GM19239 (cell line): ENCODE measurements around the gene F8.
"Not testable (repeated sequence)": the region's sequence is repeated elsewhere in the genome, so short reads cannot be mapped to it uniquely, and the experiment has no call there.

ENCODE experiments used
- DNase-seq: peaks from one replicate; pipeline ENCODE4 v3.0.0; 2011; ENCODE audit warnings: low spot score; ENCODE audit not compliant: insufficient read length
- FAIRE-seq: peaks from 2 replicates; lab custom pipeline; 2011; peaks lifted over from hg19 to GRCh38; lab: Jason Lieb, UNC

The F8 gene

DNA sequence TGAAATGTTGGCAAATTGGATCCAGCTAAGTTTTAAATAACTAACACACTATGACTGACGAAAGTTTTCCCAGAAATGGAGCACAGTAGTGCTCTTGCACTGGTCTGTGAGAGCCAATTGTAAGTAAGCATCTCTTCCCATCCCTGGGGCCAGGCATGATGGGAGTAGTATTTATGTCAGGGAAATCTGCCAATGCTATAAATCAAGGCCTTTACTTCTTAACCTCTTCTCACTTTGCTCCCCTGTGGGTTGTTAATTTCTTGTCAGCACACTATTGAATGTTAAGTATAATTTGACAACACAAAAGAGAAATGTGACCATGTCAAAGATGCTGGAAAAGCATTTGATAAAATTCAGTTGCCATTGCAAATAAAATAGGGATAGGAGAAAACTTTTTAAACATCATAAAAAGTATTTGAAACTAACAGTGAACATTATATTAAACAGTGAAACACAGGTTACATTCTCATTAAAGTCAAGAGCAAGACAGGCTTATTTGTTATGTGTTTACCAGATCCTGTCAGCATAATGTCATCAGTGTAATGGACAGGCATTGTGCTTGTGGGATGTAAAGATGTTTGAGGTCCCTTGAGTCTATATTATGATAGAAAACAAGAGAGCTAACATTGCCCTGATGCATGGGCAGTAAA lies 131.4 kb downstream of the F8 start:
- DNase-seq = no peak
- no peak for FAIRE-seq

DNA sequence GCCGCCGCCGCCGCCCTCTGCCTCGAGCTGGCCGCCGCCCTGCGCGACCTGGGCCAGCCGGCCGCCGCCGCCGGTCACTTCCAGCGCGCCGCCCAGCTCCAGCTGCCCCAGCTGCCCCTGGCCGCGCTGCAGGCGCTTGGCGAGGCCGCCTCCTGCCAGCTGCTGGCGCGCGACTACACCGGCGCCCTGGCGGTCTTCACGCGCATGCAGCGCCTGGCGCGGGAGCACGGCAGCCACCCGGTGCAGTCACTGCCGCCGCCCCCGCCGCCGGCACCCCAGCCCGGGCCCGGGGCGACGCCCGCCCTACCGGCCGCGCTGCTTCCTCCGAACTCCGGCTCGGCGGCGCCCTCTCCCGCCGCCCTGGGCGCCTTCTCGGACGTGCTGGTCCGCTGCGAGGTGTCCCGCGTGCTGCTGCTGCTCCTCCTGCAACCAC lies 135.7 kb downstream of the F8 start:
- DNase-seq, FAIRE-seq: not testable (repeated sequence)

- not testable (repeated sequence) for FAIRE-seq, DNase-seq
These were observed 136.3 kb downstream of the F8 start, which contains the start of gene F8A1 for GRCh38 chrX:154886069-154886788. Gene F8A1 (plus strand): TSS chrX:154886355. CDS start chrX:154886375, 20 bp downstream.

- FAIRE-seq, DNase-seq: not testable (repeated sequence)
These were observed 137.0 kb downstream of the F8 start for GRCh38 chrX:154885549-154885948.

- DNase-seq, FAIRE-seq: not testable (repeated sequence)
These were observed 137.5 kb downstream of the F8 start for GRCh38 chrX:154885057-154885456.

DNA sequence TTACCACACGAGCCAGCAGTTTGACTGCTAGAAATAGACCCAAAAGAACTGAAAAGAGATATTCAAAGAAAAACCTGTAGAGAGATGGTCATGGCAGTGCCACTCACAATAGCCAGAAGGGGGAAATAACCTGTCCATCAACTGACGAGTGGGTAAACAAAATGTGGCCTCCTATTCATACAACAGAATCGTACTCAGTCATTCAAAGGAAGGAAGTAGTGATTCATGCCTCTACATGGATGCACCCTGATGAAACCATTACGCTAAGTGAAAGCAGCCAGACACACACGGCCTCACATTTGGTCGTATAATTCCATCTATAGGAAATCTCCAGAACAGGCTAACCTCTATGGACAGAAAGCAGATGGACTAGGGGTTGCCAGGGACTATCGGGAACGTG lies 138.5 kb downstream of the F8 start:
- DNase-seq, FAIRE-seq: not testable (repeated sequence)

GRCh38 chrX:154873329-154873728 lies 149.2 kb downstream of the F8 start:
- FAIRE-seq (no peak), DNase-seq (no peak)

DNA sequence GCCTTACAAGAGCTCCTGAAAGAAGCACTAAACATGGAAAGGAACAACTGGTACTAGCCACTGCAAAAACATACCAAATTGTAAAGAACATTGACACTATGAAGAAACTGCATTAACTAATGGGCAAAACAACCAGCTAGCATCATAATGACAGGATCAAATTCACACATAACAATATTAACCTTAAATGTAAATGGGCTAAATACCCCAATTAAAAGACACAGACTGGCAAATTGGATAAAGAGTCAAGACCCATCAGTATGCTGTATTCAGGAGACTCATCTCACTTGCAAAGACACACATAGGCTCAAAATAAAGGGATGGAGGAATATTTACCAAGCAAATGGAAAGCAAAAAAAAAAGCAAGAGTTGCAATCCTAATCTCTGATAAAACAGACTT lies 154.0 kb downstream of the F8 start:
- FAIRE-seq, DNase-seq: not testable (repeated sequence)

GRCh38 chrX:154855256-154855655 lies 167.3 kb downstream of the F8 start:
- DNase-seq (no peak), FAIRE-seq (no peak)

- DNase-seq = no peak
- no peak for FAIRE-seq
These were observed 171.4 kb downstream of the F8 start for GRCh38 chrX:154850957-154851611.

DNA sequence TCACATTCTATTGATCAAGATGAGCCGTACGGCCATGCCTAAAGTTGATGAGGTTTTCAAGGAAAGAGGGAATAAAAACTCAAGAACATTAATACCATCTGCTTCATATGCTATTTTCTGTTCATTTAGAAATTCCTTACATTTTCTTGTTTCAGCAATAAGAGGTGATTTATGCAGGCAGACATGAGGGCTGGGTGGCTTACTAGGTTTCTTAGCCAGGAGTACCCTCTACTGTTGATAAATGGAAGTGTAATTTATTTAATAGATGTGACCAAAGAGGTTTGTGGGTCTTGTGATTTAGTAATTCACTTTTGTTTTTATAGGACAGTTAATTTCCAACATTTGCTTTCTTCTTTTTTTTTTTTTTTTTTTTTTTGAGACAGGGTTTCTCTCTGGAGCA lies 181.7 kb downstream of the F8 start:
- peak; percentile 68 for FAIRE-seq
- DNase-seq = peak; percentile 18

GRCh38 chrX:154836163-154836562 lies 186.4 kb downstream of the F8 start:
- no peak for FAIRE-seq
- DNase-seq = no peak

DNA sequence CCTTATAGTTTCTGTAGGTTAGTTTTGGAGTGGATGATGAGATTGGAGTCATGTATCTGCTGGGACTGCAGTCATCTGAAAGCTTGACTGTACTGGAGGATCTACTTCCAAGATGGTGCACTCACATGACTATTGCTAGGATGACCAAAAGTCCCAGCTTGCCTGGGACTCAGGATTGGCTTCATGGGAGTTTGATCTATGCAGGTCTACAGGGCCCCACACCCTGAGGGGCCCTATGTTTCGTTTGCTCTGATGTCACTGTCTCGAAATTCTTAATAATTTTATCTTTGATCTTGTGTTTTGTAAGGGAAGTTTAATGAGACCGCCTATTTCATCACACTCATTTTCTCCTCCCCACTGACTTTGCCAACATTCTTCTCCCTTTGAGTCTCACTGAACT lies 188.0 kb downstream of the F8 start, which contains the start of gene SMIM9:
SMIM9 (minus strand) TSS at position 101 of the 400 bp plus-strand sequence. CDS start 3,806 bp downstream, outside the sequence.
- no peak for DNase-seq
- FAIRE-seq = no peak

DNA sequence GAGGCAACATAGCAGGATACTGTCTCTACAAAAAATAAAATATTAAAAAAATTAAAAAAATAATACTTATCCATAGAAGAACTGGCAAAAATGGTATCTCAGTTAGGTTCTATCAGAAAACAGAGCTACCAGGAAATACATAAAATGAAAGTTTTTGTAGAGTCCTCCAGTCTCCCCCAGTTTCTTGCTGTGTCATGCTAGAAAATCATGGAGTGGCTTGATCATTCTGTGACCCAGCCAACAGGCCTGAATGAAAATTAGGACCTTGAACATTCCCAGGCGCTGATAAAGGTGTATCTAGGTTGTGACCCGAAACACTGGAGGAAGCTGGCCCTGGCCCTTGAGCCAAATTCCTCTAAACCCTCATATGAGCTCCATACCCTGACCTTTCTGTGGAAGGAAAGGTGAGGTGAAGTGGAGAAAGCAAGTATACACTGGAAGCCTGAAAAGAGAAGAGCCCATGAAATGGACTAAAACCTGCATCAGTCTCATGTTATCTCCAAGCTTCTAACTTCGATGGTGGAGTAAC lies 188.7 kb downstream of the F8 start:
- DNase-seq (no peak), FAIRE-seq (peak; percentile 23)

GRCh38 chrX:154829926-154830442 lies 192.5 kb downstream of the F8 start:
- DNase-seq = no peak
- FAIRE-seq = peak; percentile 90

- DNase-seq (no peak), FAIRE-seq (peak; percentile 88)
These were observed 193.4 kb downstream of the F8 start for GRCh38 chrX:154829134-154829533.

DNA sequence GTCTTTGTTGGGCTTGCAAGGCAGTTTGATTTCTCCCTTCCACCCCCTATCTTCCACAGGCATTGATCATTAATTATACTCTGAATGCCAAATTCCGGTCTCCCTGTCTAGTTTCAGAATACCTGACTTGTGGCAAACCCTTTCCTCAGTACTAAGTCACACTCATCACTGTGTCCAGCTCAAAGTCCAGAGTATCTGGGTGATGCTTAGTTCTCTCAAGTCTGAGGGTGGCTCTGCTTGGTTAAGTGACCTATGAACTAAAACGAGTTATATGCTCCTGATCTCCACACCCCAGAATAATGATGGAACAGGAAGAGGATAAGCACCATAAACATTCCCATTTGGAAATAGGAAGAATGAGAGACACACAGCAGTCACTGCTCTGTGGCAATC lies 194.5 kb downstream of the F8 start:
- FAIRE-seq (no peak), DNase-seq (no peak)

DNA sequence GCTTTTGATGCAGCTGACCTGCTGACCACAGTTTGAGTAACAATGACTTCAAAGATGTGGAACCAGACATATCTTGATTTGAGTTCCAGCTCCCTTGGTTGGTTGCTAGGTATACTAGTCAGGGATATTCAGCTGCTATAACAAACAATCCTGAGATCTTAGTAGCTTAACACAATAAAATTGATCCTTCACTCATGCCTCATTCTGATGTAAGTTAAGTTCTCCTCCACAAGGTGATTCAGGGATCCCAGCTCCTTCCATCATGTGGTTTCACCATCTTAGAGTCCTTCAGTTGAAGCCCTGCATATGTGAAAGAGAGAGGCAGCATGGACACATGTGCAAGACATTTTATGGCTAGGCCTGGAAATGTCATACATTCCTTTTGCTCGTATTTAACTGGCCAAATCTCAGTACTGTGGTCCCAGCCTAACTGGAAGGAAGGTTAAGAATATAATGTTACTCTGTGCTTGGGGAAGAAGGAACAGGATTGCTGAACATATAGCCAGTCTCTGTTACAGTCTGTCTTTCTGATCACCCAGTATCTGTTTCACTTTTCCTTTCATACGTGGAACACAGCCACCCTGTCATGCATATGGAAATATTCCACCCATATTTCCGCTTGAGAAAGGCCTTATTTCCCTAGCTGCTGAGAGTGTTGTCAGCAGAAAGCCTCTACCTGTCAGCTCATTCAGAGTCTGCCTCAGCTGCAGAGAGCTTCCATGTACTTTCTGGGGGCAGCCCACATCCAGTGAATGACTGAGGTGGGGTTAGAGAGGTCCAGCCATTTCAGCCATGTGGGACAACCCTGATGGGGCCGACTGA lies 195.1 kb downstream of the F8 start:
- DNase-seq = no peak
- FAIRE-seq = peak; percentile 100

- not testable (repeated sequence) for DNase-seq, FAIRE-seq
These were observed 196.9 kb downstream of the F8 start for GRCh38 chrX:154825586-154825985.

DNA sequence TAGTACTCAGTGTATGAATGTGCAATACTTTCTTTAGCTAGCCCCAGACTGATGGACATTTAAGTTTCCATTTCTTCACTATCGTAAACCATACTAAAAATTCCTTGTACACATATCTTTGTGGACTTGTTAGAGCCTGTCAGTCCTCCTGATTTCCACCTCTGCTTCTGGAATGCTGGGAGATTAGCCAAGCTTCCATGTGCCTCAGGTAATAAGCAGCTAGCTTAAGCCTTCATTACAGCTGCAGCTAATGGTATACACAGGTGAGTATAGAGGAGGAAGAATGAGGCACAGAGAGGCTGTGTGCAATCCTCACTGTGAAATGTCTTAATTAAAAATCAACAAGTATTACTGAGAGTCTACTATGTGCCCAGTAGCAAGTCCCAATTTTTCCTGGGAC lies 197.9 kb downstream of the F8 start:
- FAIRE-seq = no peak
- DNase-seq = no peak
